Endothelial cell of umbilical vein (primary cell): Measurements from ENCODE around the gene IRF9.

ENCODE experiments used
- CTCF ChIP-seq, 2 donors: IDR thresholded peaks; 1 replicate in 1 of 2; 2 replicates in 1 of 2; pipeline ENCODE4 v1.5.1; 2011; ENCODE audit warnings: low read length in 2 of 2, mild to moderate bottlenecking in 2 of 2, moderate library complexity in 2 of 2, control low read depth in 1 of 2, inconsistent platforms in 1 of 2, low read depth in 1 of 2; ENCODE audit not compliant: insufficient read depth in 1 of 2; ENCODE audit errors: extremely low read depth in 1 of 2
- POLR2A ChIP-seq: IDR thresholded peaks from 2 replicates; pipeline ENCODE4 v1.6.1; 2012; ENCODE audit warnings: low read depth, mild to moderate bottlenecking, control low read depth, low read length

- TF ChIP-seq CTCF (IDR thresholded peaks at IDR 0.05; ENCODE audit: extremely low read depth in 1 of 2, insufficient read depth in 1 of 2, low read depth in 1 of 2, low read length in 2 of 2) (no peak), POLR2A (peak; percentile 78)
These were observed 25.0 kb upstream of the IRF9 start, which contains the start of gene PSME1 for GRCh38 chr14:24135834-24136683.
